HepG2 (cell line): ENCODE results near the gene RPLP1.

Source experiments
- KMT2A ChIP-seq: sonication (generic); formaldehyde crosslinking; IDR thresholded peaks from 2 replicates; pipeline ENCODE4 v1.4.0; 2020; ENCODE audit warnings: missing genetic modification reagents
- POLR2A ChIP-seq, 2 experiments: IDR thresholded peaks; 2 replicates each; pipeline ENCODE4 v1.6.1; 2011; ENCODE audit warnings: low read depth in 2 of 2, low read length in 2 of 2, mild to moderate bottlenecking in 1 of 2, moderate library complexity in 1 of 2; ENCODE audit not compliant: insufficient read depth in 1 of 2
- TAF15 ChIP-seq: fragments of 200-400 bp; formaldehyde crosslinking; IDR thresholded peaks from one replicate; pipeline ENCODE4 v1.6.1; 2018; ENCODE audit warnings: mild to moderate bottlenecking, low read depth, low read length; ENCODE audit not compliant: poor library complexity, severe bottlenecking
- TBL1XR1 ChIP-seq: fragments of 150-350 bp; IDR thresholded peaks from 2 replicates; pipeline ENCODE4 v1.6.1; 2014; ENCODE audit warnings: borderline replicate concordance, low read length; ENCODE audit not compliant: partially characterized antibody
- TIGD3 ChIP-seq: sonication (generic); formaldehyde crosslinking; IDR thresholded peaks from 2 replicates; pipeline ENCODE4 v1.5.1; 2020; ENCODE audit warnings: mild to moderate bottlenecking, missing genetic modification reagents, borderline replicate concordance
- ZNF234 ChIP-seq: sonication (generic); formaldehyde crosslinking; conservative IDR thresholded peaks from 2 replicates; pipeline ENCODE4 v1.5.1; 2020; ENCODE audit warnings: mild to moderate bottlenecking, missing genetic modification reagents
- TF ChIP-seq, protein P1 (sequence below): sonication (generic); formaldehyde crosslinking; IDR thresholded peaks from 2 replicates; pipeline ENCODE4 v1.5.0; 2020; ENCODE audit warnings: mild to moderate bottlenecking, missing genetic modification reagents, moderate library complexity

- TF ChIP-seq TBL1XR1, result no peak
- TF ChIP-seq, protein P1, sequence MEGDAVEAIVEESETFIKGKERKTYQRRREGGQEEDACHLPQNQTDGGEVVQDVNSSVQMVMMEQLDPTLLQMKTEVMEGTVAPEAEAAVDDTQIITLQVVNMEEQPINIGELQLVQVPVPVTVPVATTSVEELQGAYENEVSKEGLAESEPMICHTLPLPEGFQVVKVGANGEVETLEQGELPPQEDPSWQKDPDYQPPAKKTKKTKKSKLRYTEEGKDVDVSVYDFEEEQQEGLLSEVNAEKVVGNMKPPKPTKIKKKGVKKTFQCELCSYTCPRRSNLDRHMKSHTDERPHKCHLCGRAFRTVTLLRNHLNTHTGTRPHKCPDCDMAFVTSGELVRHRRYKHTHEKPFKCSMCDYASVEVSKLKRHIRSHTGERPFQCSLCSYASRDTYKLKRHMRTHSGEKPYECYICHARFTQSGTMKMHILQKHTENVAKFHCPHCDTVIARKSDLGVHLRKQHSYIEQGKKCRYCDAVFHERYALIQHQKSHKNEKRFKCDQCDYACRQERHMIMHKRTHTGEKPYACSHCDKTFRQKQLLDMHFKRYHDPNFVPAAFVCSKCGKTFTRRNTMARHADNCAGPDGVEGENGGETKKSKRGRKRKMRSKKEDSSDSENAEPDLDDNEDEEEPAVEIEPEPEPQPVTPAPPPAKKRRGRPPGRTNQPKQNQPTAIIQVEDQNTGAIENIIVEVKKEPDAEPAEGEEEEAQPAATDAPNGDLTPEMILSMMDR (CRISPR knock-in tag), result no peak
- TF ChIP-seq KMT2A (CRISPR knock-in tag), result no peak
- no peak for TF ChIP-seq TIGD3 (CRISPR knock-in tag)
- TF ChIP-seq ZNF234, result no peak
- TF ChIP-seq TAF15, result no peak
- TF ChIP-seq POLR2A (IDR thresholded peaks at IDR 0.05; ENCODE audit: insufficient read depth in 1 of 2, low read depth in 2 of 2, low read length in 2 of 2), result no peak
Observed at GRCh38 chr15:69434679-69435078, 17.9 kb upstream of the RPLP1 start.
